HAP-1 (cell line): ENCODE results near the gene CPEB3.
"Not testable (repeated sequence)": the region's sequence is repeated elsewhere in the genome, so short reads cannot be mapped to it uniquely, and the experiment has no call there.

Experiments
- DNase-seq, 2 experiments: peaks; one replicate each; pipeline ENCODE4 v3.0.0-alpha.2; 2016 to 2020; ENCODE audit warnings: low spot score in 2 of 2
- H3K27me3 ChIP-seq: fragments of 250-450 bp; sonication (Bioruptor Pico); 2 replicates; pipeline ENCODE4 v1.5.1; 2020; ENCODE audit warnings: low read depth, mild to moderate bottlenecking, moderate library complexity
- H3K36me3 ChIP-seq: fragments of 250-450 bp; sonication (Bioruptor Pico); replicated peaks from 2 replicates; pipeline ENCODE4 v1.5.1; 2020; ENCODE audit warnings: mild to moderate bottlenecking
- H3K4me1 ChIP-seq: fragments of 250-450 bp; sonication (Bioruptor Pico); 2 replicates; pipeline ENCODE4 v1.5.1; 2020; ENCODE audit warnings: mild to moderate bottlenecking
- H3K4me3 ChIP-seq: fragments of 250-450 bp; sonication (Bioruptor Pico); 2 replicates; pipeline ENCODE4 v1.5.1; 2020; ENCODE audit warnings: mild to moderate bottlenecking, moderate library complexity
- H3K9me3 ChIP-seq: fragments of 250-450 bp; sonication (Bioruptor Pico); 2 replicates; pipeline ENCODE4 v1.5.1; 2020; ENCODE audit warnings: mild to moderate bottlenecking, moderate library complexity
- in situ Hi-C: fragments of 300-500 bp; cut with MboI; formaldehyde crosslinking; loops from 3 replicates; pipeline ENCODE4 v1.14.3; 2020; ENCODE audit warnings: low sequenced_read_pairs, inconsistent platforms, mixed read lengths

CPEB3 gene

GRCh38 chr10:92177546-92177945 is 113.3 kb downstream of the CPEB3 start:
- no peaks in the 10 kb centered on the region for H3K36me3 ChIP-seq
- H3K27me3 ChIP-seq: 0 out of 2 replicates have a peak, but pooled peaks cover 3% of the 10 kb centered on the region
- H3K9me3 ChIP-seq: no peaks in the 10 kb centered on the region
- H3K4me1 ChIP-seq: peaks cover 8% of the 10 kb centered on the region; the same call in 1 of the 2 replicates
- no peak for DNase-seq
- H3K4me3 ChIP-seq: no peak overlapping the region
- in situ Hi-C loops: no loop called here

- in situ Hi-C loops: no loop called here
- Histone ChIP-seq H3K4me3 (no peak overlapping the region), H3K27me3 (0 out of 2 replicates have a peak, but pooled peaks cover 3% of the 10 kb centered on the region), H3K4me1 (peaks cover 2% of the 10 kb centered on the region; the same call in 1 of the 2 replicates), H3K36me3 (no peaks in the 10 kb centered on the region), H3K9me3 (no peaks in the 10 kb centered on the region)
- no peak for DNase-seq
Measured at GRCh38 chr10:92175164-92175563, 115.7 kb downstream of the CPEB3 start.

- Histone ChIP-seq H3K36me3 (no peaks in the 10 kb centered on the region), H3K9me3 (no peaks in the 10 kb centered on the region), H3K27me3 (0 out of 2 replicates have a peak, but pooled peaks cover 3% of the 10 kb centered on the region), H3K4me3 (no peak overlapping the region), H3K4me1 (no peaks in the 10 kb centered on the region)
- in situ Hi-C loops: no loop called here
- DNase-seq: no peak
Measured at GRCh38 chr10:92173996-92174395, 116.9 kb downstream of the CPEB3 start.

GRCh38 chr10:92164036-92164696 is 126.7 kb downstream of the CPEB3 start:
- no peak overlapping the region for H3K4me3 ChIP-seq
- no peaks in the 10 kb centered on the region for H3K4me1 ChIP-seq
- peaks cover 4% of the 10 kb centered on the region; the same call in 1 of the 2 replicates for H3K9me3 ChIP-seq
- DNase-seq: no peak
- no peaks in the 10 kb centered on the region for H3K36me3 ChIP-seq
- in situ Hi-C loops: no loop called here
- no peaks in the 10 kb centered on the region for H3K27me3 ChIP-seq

- Histone ChIP-seq H3K27me3 (no peaks in the 10 kb centered on the region), H3K4me1 (peaks cover 6% of the 10 kb centered on the region; the same call in 1 of the 2 replicates), H3K36me3 (no peaks in the 10 kb centered on the region), H3K9me3 (peaks cover 4% of the 10 kb centered on the region; the same call in 1 of the 2 replicates), H3K4me3 (no peak overlapping the region)
- in situ Hi-C loops: no loop called here
- DNase-seq: no peak
Measured at GRCh38 chr10:92162541-92162940, 128.3 kb downstream of the CPEB3 start.

DNA sequence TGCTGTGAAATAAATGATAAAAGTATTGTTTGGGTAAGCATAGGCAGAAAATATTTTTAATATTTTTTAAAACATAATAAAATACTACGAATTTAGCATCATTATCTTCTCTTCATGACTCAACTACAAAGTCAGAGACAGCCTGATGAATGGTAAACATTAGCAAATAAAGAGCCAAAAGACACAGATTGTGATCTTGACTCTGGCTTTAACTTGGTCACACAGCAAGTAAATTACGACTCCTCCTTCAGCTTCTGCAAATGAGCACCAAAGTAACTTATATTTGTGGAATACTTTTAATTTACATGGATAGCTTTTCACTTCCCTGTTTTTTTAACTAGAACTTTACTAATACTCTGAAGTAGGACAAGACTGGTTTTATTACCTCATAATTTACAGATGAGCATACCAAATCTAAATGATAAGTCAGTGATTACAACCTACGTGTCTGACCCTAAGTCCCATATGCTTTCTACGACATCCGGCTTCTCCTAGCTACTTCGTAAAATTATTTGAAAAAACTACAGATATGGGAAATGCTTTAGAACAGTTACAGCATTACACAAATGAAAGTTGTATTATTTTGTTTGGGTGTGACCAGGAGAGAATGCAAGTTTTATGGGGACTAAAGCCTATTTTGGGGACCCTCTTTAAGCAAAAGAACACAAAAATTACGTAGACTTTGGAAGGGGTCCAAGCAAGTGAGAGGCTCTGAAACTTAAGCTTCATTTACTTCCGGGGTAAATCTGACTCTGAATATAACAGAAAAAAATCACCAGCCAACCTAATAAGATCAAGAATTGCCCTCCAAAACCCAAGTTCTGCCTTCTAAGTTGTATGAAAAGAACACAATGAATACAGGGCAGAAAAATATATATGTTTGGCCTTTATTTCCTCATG is 133.8 kb downstream of the CPEB3 start:
- no peak for DNase-seq
- in situ Hi-C loops: no loop called here

GRCh38 chr10:92150823-92151222 is 140.1 kb downstream of the CPEB3 start:
- Histone ChIP-seq H3K4me1 (no peaks in the 10 kb centered on the region), H3K4me3 (no peak overlapping the region), H3K27me3 (no peaks in the 10 kb centered on the region), H3K36me3 (no peaks in the 10 kb centered on the region), H3K9me3 (no peaks in the 10 kb centered on the region)
- in situ Hi-C loops: no loop called here
- DNase-seq: no peak

More for the DNA sequence above, 133.8 kb downstream of the CPEB3 start:
- Histone ChIP-seq H3K4me3 (no peak overlapping the region), H3K27me3 (no peaks in the 10 kb centered on the region), H3K9me3 (no peaks in the 10 kb centered on the region), H3K4me1 (peaks cover 6% of the 10 kb centered on the region; the same call in 1 of the 2 replicates), H3K36me3 (no peaks in the 10 kb centered on the region)

GRCh38 chr10:92149261-92149660 is 141.6 kb downstream of the CPEB3 start:
- H3K36me3 ChIP-seq: no peaks in the 10 kb centered on the region
- no peak for DNase-seq
- no peaks in the 10 kb centered on the region for H3K4me1 ChIP-seq
- no peak overlapping the region for H3K4me3 ChIP-seq
- in situ Hi-C loops: no loop called here
- no peaks in the 10 kb centered on the region for H3K27me3 ChIP-seq
- no peaks in the 10 kb centered on the region for H3K9me3 ChIP-seq

- no peaks in the 10 kb centered on the region for H3K27me3 ChIP-seq
- no peaks in the 10 kb centered on the region for H3K9me3 ChIP-seq
- DNase-seq: no peak
- no peaks in the 10 kb centered on the region for H3K36me3 ChIP-seq
- in situ Hi-C loops: no loop called here
- H3K4me3 ChIP-seq: no peak overlapping the region
- H3K4me1 ChIP-seq: peaks cover 13% of the 10 kb centered on the region
Measured at GRCh38 chr10:92146781-92147180, 144.1 kb downstream of the CPEB3 start.

- Histone ChIP-seq H3K4me3 (no peak overlapping the region), H3K9me3 (no peaks in the 10 kb centered on the region), H3K4me1 (peaks cover 13% of the 10 kb centered on the region), H3K27me3 (no peaks in the 10 kb centered on the region), H3K36me3 (no peaks in the 10 kb centered on the region)
- no peak for DNase-seq
- in situ Hi-C loops: no loop called here
Measured at GRCh38 chr10:92146107-92146506, 144.8 kb downstream of the CPEB3 start.

DNA sequence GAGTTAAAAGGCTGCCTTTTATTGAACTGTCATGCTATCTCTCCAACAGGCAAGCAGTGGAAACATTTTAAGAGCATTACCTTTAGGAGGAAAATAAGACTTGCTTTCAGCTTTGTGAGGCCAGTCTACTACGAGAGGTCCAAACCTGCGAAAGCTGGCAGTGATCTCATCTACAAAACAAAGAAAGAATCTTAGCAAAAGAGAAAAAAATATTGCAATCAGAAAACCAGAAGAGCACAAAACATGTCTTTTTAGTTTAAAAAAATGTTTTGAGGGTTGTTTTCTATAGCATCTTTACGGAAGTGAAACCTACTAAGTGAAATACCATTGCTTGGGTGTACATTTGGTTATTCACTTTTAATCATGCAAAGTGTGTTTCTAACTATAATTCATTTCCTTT is 147.9 kb downstream of the CPEB3 start:
- Histone ChIP-seq H3K27me3 (no peaks in the 10 kb centered on the region), H3K36me3 (no peaks in the 10 kb centered on the region), H3K9me3 (no peaks in the 10 kb centered on the region), H3K4me1 (peaks cover 13% of the 10 kb centered on the region), H3K4me3 (no peak overlapping the region)
- in situ Hi-C loops: no loop called here
- no peak for DNase-seq

DNA sequence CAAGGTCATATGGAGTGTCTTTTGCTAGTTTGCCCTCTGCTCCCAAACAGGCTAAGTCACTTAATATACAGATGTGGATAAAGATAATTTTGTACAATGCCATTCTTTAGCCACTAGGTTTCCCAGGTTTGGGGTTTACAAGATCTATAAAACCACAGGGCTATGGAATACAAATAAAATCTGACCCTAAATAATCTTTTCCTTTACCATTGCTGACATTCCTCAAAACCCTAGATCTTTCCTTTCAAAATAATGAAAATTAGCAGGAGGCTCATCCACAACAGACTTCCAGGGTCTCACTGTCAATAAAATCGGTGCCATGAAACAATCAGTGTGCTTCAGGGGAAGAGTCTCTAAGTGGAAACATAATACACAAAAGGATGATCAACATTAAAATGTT is 148.4 kb downstream of the CPEB3 start:
- peak in 1 of 2 experiments; percentile 38 for DNase-seq
- H3K9me3 ChIP-seq: no peaks in the 10 kb centered on the region
- H3K4me1 ChIP-seq: peaks cover 13% of the 10 kb centered on the region
- H3K27me3 ChIP-seq: no peaks in the 10 kb centered on the region
- H3K36me3 ChIP-seq: no peaks in the 10 kb centered on the region
- in situ Hi-C loops: no loop called here
- no peak overlapping the region for H3K4me3 ChIP-seq

GRCh38 chr10:92141147-92141546 is 149.7 kb downstream of the CPEB3 start:
- H3K4me3 ChIP-seq, H3K9me3 ChIP-seq, in situ Hi-C loops, H3K27me3 ChIP-seq, H3K36me3 ChIP-seq, DNase-seq: not testable (repeated sequence)
- peaks cover 13% of the 10 kb centered on the region for H3K4me1 ChIP-seq

DNA sequence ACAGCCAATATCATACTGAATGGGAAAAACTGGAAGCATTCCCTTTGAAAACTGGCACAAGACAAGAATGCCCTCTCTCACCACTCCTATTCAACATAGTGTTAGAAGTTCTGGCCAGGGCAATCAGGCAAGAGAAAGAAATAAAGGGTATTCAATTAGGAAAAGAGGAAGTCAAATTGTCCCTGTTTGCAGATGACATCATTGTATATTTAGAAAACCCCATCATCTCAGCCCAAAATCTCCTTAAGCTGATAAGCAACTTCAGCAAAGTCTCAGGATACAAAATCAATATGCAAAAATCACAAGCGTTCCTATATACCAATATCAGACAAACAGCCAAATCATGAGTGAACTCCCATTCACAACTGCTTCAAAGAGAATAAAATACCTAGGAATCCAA is 156.8 kb downstream of the CPEB3 start:
- H3K4me1 ChIP-seq, DNase-seq, H3K27me3 ChIP-seq, in situ Hi-C loops, H3K36me3 ChIP-seq, H3K4me3 ChIP-seq, H3K9me3 ChIP-seq: not testable (repeated sequence)
